HG03565 (cell line): ENCODE measurements around the gene CTSW.

Experiments used
- ATAC-seq: cut with Tn5 transposase; IDR thresholded peaks from one replicate; pipeline ENCODE4 v1.9.1; 2021; ENCODE audit warnings: mild to moderate bottlenecking, moderate library complexity; ENCODE audit not compliant: unreplicated experiment

Gene CTSW

DNA sequence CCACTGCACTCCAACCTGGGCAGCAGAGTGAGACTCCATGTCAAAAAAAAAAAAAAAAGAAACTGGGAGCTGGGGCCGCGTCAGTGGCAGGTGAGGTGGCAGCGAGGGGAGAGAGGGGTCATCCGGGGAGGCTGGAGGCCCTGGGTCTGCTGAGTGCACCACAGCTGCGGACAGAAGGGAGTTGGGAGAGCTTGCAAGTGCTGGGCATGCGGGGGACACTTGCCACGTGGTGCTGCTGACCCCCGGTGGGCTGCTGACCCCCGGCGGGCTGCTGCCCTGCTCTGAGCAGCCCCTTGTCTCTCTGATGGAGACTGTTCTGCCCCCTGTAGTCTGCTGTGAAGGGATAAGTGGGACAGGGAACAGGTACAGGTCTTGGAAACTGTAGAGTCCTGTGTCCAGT is 42.2 kb downstream of the CTSW start:
- ATAC-seq: no peak

DNA sequence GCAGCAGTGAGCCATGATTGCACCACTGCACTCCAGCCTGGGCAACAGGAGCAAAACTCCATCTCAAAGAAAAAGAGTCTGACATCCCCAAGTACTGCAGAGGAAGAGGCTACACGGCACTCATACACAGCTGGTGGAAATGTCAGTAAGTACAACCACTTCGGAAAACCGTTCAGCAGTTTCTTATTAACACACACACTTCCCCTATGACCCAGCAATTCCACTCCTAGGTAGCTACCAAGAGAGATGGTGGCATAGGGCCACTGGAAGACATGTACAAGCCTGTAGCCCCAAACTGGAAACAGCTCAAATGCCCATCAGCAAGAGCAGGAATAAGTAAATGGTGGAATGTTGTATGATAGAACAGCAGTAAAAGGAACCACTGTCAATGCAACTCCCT is 42.9 kb downstream of the CTSW start:
- no peak for ATAC-seq

DNA sequence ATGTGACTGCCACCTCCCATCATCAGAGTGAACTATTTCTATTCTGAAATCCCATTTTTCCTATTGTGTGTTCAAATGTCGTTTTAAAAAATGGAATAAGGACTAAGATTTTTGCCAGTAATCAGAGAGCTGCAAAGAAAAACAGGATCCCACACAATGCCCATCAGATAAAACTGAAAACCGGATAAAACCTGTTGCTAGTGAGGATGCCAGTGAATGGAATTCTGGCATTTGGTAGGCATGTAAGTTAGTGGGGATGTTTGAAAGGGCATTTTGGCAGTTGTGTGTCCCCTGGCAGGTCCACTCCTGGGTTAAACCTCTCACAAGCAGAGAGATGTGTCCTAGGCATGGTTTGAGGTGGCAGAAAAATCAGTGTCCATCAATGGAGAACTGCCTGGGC is 45.8 kb downstream of the CTSW start:
- ATAC-seq: no peak

DNA sequence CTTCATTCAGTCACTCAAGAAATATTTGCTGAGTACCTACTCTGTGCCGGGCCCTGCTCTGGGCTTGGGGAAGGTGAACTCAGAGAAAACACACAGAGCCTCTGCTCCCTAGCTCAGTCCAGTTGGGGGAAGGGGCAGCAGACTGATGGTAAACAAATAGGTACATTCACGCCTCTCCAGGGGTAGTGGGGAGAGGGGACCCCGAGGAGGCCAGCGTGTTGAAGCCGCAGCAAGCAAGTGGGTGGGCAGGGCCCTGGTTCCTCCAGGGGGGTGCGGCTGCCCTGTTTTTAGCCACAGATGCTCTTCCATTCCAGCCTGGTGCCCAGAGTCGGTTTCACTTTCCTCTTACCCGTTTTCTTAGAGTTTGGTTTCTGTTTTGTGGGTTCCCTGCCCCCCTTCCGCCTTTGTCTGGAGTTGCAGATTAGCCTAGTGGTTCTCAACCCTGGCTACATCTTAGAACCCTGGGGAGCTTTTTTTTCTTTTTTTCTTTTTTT is 48.3 kb downstream of the CTSW start:
- ATAC-seq: no peak

DNA sequence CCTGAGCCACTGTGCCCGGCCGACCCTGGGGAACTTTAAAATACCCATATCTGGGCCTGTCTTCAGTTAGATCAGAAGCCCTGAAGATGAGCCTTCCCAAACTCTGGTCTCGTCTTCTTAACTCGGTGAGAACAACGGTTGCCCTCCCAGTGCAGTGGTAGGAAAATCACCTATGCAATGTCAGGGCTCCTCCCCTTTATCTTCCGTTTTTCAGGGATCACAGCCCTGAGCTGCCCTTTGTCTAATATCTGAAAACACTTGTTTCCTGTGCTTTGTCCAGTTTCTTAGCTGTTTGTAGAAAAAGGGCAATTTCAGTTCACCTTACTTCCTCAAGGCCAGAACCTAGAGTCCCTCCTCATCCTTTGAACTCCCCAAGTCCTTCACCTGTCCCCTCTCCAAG is 49.0 kb downstream of the CTSW start:
- ATAC-seq: no peak

DNA sequence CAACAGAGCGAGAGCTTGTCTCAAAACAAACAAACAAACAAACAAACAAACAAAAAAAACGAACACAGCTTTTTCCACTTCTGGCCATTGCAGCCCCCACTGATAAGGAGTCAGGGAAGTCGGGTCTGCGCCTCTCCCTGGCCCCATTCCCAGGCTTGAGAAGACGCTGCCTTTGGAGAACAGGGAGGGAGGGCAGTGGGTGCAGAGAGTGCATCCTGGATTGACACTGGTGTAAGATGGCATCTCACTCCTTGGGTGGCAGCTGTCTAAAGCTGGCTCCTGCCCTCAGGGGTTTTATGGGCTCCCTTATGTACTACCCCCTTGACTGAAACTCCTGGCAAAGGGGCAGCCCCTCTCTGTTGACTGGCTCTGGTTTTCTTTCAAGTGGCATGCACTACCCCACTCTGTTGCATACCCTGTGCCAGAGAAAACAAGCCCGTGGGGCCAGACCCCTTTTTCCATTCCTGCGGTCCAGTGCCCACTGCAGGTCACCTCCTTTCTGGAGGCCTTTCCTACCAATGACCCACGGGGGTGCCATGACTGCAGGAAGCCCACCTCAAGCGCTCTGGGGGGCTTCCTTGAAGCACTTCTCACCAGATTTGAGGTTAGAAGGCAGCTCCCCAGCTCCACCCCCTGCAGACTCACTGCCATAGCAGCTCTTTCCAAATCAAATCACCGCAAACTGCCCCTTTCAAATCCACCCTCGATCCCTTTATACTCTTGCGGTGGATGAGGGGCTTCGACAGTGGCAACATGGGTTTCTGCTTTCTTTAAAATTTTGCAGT is 52.3 kb downstream of the CTSW start:
- no peak for ATAC-seq

DNA sequence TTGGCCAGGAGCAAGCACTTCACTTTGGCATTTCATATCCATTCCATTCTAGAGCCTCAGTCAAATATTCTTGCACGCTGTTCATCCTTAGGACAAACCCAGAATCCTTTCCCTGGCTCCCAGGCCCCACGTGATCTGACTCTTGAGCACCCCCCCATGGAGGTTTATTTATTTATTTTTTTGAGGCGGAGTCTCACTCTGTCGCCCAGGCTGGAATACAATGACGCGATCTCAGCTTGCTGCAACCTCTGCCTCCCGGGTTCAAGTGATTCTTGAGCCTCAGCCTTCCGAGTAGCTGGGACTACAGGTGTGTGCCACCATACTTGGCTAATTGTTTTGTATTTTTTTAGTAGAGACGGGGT is 52.9 kb downstream of the CTSW start:
- no peak for ATAC-seq
